ENCODE data around the gene MPDU1. TPM values are rescaled to one million over a fixed set of nuclear protein-coding genes. Genes with fewer than 3 reads are reported as not detected.

MPDU1 gene
- 10 to 100 TPM; 53.9 to 94.2 (median 77.7) TPM for total RNA-seq

DNA sequence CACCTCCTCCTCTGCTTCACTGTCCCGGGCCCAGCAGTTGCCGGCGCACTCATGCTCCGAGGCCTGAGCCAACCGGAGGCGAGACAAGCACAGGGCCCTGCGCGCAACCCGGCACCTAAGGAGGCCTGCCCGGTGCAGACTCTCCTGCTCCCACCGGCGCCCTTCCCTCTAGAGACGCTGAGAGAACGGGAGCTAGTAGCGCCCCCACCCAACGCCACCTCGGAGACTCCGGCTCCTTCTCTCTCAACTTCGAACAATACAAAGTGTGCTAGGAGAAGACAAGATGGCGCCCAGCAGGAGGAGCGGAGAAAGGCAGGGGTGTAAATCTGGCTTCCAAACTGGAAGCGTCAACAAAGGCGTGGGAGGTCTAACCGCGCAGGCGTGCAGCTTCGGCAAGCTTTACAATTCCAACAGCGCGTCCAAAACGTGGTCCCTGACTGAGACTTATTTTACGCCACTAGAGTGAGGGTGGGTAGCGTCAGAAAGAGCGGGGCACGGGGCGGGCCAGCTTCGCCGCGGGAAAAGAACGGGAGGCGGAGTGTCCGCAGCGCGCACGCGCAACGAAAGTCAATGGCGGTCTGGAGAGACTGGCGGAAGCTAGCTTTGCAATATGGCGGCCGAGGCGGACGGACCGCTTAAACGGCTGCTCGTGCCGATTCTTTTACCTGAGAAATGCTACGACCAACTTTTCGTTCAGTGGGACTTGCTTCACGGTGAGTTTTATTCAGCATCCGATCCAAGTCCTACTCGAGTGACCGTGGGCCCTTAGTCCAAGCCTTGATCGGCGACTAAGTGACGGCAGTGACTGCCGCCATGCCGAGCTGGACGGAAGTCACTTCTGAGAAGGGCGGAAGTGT lies at the start of gene MPDU1:
TSS of gene MPDU1 (plus strand) at position 600 of the 857 bp plus-strand sequence. CDS start at position 611, 11 bp downstream.
- TF ChIP-seq, protein P1, sequence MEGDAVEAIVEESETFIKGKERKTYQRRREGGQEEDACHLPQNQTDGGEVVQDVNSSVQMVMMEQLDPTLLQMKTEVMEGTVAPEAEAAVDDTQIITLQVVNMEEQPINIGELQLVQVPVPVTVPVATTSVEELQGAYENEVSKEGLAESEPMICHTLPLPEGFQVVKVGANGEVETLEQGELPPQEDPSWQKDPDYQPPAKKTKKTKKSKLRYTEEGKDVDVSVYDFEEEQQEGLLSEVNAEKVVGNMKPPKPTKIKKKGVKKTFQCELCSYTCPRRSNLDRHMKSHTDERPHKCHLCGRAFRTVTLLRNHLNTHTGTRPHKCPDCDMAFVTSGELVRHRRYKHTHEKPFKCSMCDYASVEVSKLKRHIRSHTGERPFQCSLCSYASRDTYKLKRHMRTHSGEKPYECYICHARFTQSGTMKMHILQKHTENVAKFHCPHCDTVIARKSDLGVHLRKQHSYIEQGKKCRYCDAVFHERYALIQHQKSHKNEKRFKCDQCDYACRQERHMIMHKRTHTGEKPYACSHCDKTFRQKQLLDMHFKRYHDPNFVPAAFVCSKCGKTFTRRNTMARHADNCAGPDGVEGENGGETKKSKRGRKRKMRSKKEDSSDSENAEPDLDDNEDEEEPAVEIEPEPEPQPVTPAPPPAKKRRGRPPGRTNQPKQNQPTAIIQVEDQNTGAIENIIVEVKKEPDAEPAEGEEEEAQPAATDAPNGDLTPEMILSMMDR (IDR thresholded peaks at IDR 0.05; ENCODE audit: low read depth) = no peak

DNA sequence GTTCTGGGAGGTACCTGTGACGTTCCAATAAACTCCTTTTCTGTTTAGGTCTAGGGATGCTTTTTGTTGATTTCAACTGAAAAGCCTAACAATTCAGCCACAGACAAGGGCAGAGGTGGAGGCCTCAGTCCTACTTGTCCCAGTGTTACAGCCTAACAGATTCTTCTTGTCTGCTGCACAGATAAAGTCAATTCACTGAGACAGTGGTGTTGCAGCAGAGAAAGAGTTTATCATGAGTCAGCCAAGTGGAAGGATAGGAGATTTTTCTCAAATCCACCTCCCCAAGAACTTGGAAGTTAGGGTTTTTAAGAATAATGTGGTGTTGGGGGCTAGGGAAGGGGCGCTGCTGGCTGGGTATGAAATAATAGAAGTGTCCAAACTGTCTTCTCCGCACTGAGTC lies 45.6 kb upstream of the MPDU1 start:
- TF ChIP-seq, protein P1 (IDR thresholded peaks at IDR 0.05; ENCODE audit: low read depth) = no peak

DNA sequence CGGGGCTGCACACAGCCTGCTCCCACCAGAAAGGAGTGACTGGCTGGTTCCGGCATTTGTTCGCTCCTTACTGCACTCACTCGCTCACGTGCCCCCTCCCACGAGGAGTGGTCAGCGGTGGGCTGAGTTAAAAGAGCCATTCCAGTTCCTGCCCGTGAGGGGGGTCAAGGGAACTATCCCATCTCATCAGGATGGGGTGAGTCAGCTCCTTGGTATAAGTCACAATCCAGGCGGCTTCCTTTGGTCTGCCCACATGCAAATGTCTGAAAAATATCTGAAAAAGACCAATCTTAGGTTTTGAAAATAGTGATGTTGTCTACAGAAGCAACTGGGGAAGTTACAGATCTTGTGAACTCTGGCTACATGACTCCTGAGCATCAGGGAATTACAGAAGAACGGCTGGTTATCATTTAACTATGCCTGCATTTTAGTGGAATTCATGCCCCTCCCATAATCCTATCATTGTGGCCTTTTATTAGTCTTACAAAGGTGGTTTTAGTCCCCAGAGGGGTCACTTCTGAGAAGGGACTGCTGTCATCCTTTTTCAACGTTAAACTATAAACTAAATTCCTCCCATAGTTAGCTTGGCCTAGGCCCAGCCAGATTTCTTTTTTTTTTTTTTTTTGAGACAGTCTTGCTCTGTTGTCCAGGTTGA lies 44.6 kb upstream of the MPDU1 start:
- TF ChIP-seq, protein P1 (IDR thresholded peaks at IDR 0.05; ENCODE audit: low read depth) = no peak

DNA sequence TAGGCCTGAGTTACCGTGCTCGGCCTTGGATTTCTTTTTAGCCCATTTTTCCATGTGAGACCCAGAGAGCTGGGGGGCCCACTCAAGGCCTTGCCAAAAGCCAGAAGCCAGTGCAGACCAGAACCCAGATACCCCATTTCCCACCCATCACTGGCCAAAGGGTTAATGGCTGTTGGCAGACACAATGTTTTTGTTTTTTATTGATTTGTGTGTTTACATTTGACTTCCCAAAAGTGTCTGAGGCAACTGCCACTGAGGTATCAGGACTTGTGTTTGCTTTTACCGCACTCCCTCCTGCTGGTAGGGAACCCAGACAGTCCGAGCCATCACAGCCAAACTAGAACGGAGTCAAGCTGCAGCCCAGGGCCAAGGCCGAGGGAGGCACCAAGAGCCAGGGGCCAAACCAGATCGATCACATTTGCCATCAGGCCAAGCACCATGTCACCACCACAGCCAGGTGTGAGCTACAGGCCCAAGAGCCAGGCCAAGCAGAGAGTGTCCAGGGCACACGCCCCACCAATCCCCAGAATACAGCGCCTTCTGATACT lies 42.5 kb upstream of the MPDU1 start:
- TF ChIP-seq, protein P1 (IDR thresholded peaks at IDR 0.05; ENCODE audit: low read depth) = no peak

DNA sequence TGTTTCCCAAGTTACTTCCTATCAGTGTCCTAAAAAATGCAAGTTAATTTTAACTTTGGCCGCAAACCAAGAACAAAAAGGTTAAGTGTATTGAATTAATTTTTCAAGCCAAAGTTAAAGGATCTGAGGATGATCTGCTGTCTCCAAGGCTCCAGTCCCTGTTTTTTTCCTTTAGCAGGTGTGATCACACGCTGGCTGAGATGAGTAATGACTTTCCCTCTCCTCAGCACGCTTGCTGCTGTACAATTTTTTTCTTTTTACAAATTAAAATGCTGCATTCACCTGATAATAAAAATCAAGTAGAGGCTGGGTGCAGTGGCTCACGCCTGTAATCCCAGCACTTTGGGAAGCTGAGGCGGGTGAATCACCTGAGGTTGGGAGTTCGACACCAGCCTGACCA lies 38.7 kb upstream of the MPDU1 start:
- TF ChIP-seq, protein P1 (IDR thresholded peaks at IDR 0.05; ENCODE audit: low read depth) = no peak

DNA sequence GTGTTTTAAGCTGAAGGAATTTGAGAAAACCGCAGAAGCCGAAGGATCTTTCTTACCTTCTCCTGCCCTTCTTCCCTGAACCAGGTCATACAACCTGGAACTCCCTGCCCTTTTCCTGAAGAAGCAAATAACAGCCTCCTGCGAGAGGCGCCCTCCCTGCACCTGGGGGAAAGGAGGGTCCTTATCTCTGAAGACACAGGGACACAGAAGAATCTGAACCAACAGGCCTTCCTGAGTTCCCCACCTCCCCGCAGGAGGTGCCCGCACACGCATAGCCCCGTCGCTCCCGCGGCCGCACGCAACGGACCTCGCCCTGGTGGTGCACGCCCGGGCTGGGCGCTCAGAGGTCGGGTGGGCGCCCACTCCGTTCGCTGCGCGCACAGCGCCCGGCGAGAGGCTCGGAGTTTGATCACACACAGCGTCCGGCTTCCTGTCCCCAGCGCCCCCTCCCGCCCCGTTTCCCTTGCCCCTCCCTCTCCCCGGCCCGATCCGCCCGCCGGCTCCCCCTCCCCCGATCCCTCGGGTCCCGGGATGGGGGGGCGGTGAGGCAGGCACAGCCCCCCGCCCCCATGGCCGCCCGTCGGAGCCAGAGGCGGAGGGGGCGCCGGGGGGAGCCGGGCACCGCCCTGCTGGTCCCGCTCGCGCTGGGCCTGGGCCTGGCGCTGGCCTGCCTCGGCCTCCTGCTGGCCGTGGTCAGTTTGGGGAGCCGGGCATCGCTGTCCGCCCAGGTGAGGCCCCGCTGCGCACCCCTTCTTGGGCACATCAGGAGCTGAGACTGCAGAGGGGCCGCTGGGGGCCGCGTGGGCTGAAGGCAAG lies 34.9 kb upstream of the MPDU1 start, which contains the start of gene TNFSF12:
TSS of gene TNFSF12 (plus strand) at position 474 of the 816 bp plus-strand sequence. CDS start at position 570, 96 bp downstream.
- TF ChIP-seq, protein P1 (IDR thresholded peaks at IDR 0.05; ENCODE audit: low read depth) = no peak
